Measurements from ENCODE around the gene MYRFL. TPM values are rescaled to one million over a fixed set of nuclear protein-coding genes. Genes with fewer than 3 reads are reported as not detected.

The MYRFL gene
- polyA plus RNA-seq, 1 of the 3 experiments (the other 2 are of a cell fraction): not detected

DNA sequence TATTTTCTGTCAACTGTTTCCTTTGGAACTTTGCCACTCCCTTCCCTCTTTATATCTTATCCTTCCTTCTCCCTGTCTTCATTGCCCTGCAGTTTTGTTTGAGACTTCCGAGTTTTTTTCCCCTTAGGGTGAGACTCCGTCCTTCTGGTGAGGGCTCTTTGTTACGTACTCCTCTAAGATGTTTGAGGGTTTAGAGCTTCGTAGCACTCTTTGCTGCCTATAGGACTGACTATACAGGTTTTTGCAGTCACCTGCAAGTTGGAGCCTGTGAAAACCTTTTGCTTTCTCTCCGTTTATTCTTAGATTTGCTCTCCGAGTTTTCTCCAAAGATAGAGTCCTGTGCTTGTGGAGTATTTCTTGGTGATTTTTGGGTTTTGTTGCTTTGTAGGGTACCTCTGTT lies 41.7 kb upstream of the MYRFL start:
- POLR2A ChIA-PET: no interaction called here
- CTCF ChIA-PET: interaction anchor here (1.1 to 1.3 kb wide), 2 partner anchors 30 to 96 kb away, joined by 3 read pairs; no protein-coding TSS in a partner anchor
- H3F3A ChIP-seq (replicated peaks; ENCODE audit: insufficient read depth): no peaks in the 10 kb centered on the region
- H3K27ac ChIP-seq (ENCODE audit: low read depth in 2 of 2, low read length in 1 of 2): no peak overlapping the region
- no peak for DNase-seq
- H2AFZ ChIP-seq (ENCODE audit: low read depth): no peak overlapping the region
- H3K9me3 ChIP-seq: no peaks in the 10 kb centered on the region
- H3K79me2 ChIP-seq (ENCODE audit: insufficient read depth): no peaks in the 10 kb centered on the region
- no peaks in the 10 kb centered on the region for H3K27me3 ChIP-seq (ENCODE audit: insufficient read depth)
- no peaks in the 10 kb centered on the region for H4K20me1 ChIP-seq (ENCODE audit: insufficient read depth)
- TF ChIP-seq TEAD4 (IDR thresholded peaks at IDR 0.05; ENCODE audit: borderline replicate concordance, insufficient read depth) (no peak), POLR2AphosphoS5 (IDR thresholded peaks at IDR 0.05; ENCODE audit: low read depth, low read length) (no peak), CHD2 (IDR thresholded peaks at IDR 0.05; ENCODE audit: low read length, partially characterized antibody) (no peak), YY1 (IDR thresholded peaks at IDR 0.05; ENCODE audit: low read depth) (no peak), GATA2 (CRISPR knock-in tag; IDR thresholded peaks at IDR 0.05) (no peak), EP300 (IDR thresholded peaks at IDR 0.05; ENCODE audit: borderline replicate concordance in 1 of 2, low read depth in 1 of 2, low read length in 1 of 2) (no peak), NFIC (IDR thresholded peaks at IDR 0.05; ENCODE audit: borderline replicate concordance) (no peak), MEF2A (IDR thresholded peaks at IDR 0.05; ENCODE audit: borderline replicate concordance, low read depth) (no peak)
- TF ChIP-seq, protein P1, sequence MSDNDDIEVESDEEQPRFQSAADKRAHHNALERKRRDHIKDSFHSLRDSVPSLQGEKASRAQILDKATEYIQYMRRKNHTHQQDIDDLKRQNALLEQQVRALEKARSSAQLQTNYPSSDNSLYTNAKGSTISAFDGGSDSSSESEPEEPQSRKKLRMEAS (IDR thresholded peaks at IDR 0.05; ENCODE audit: low read depth): no peak
- TF ChIP-seq, protein P2, sequence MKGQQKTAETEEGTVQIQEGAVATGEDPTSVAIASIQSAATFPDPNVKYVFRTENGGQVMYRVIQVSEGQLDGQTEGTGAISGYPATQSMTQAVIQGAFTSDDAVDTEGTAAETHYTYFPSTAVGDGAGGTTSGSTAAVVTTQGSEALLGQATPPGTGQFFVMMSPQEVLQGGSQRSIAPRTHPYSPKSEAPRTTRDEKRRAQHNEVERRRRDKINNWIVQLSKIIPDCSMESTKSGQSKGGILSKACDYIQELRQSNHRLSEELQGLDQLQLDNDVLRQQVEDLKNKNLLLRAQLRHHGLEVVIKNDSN (IDR thresholded peaks at IDR 0.05; ENCODE audit: borderline replicate concordance, low read depth): no peak
- TF ChIP-seq, protein P3, sequence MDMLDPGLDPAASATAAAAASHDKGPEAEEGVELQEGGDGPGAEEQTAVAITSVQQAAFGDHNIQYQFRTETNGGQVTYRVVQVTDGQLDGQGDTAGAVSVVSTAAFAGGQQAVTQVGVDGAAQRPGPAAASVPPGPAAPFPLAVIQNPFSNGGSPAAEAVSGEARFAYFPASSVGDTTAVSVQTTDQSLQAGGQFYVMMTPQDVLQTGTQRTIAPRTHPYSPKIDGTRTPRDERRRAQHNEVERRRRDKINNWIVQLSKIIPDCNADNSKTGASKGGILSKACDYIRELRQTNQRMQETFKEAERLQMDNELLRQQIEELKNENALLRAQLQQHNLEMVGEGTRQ (IDR thresholded peaks at IDR 0.05; ENCODE audit: borderline replicate concordance, low read depth, low read length): no peak
- peaks cover 0 to 4% of the 10 kb centered on the region in 2 experiments for H3K36me3 ChIP-seq (replicated peaks in 1 of 2; ENCODE audit: control insufficient read depth in 1 of 2, insufficient read depth in 2 of 2, low read length in 1 of 2)
- no peak overlapping the region for H3K4me2 ChIP-seq
- H3K9ac ChIP-seq: no peak overlapping the region
- no peaks in the 10 kb centered on the region for H3K4me1 ChIP-seq (ENCODE audit: control insufficient read depth in 1 of 2, insufficient read depth in 2 of 2, low read depth in 1 of 2, low read length in 1 of 2)
- no peak overlapping the region for H3K4me3 ChIP-seq (ENCODE audit: low read depth in 2 of 2, low read length in 1 of 2)
- H3K9me2 ChIP-seq: no peaks in the 10 kb centered on the region
- WGBS (ENCODE audit: low lambda C conversion rate): 89% methylated on average over 6 of the region's 6 CpGs

DNA sequence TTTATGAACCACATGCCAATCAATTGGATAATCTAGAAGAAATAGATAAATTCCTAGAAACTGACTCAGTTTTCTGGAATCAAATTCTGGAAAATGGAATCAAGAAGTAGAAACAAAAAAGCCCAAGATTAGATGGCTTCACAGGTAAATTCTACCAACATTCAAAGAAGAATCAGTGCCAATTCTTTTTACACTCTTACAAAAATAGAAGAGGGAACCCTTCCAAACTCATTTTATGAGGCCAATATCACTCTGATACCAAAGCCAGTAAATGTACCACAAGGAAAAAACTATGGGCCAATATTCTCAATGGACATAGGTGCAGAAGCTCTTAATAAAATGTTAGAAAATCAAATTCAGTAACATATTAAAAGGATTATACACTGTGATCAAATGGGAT lies 35.7 kb upstream of the MYRFL start:
- no peaks in the 10 kb centered on the region for H3K27me3 ChIP-seq (ENCODE audit: insufficient read depth)
- H3K4me3 ChIP-seq (ENCODE audit: low read depth in 2 of 2, low read length in 1 of 2): no peak overlapping the region
- no peak overlapping the region for H3K27ac ChIP-seq (ENCODE audit: low read depth in 2 of 2, low read length in 1 of 2)
- ChIA-PET POLR2A (no interaction called here), CTCF (no interaction called here)
- no peak overlapping the region for H2AFZ ChIP-seq (ENCODE audit: low read depth)
- H3K4me2 ChIP-seq: no peak overlapping the region
- TF ChIP-seq SIN3A (IDR thresholded peaks at IDR 0.05; ENCODE audit: borderline replicate concordance, low read depth, low read length) (no peak), YY1 (IDR thresholded peaks at IDR 0.05; ENCODE audit: low read depth) (no peak), NRF1 (IDR thresholded peaks at IDR 0.05; ENCODE audit: low read depth, low read length) (no peak), GATA2 (CRISPR knock-in tag; IDR thresholded peaks at IDR 0.05) (no peak), TCF12 (IDR thresholded peaks at IDR 0.05) (no peak), ELF1 (IDR thresholded peaks at IDR 0.05) (no peak)
- TF ChIP-seq, protein P2 (IDR thresholded peaks at IDR 0.05; ENCODE audit: borderline replicate concordance, low read depth): no peak
- H3K4me1 ChIP-seq (ENCODE audit: control insufficient read depth in 1 of 2, insufficient read depth in 2 of 2, low read depth in 1 of 2, low read length in 1 of 2): no peaks in the 10 kb centered on the region
- H3K9me3 ChIP-seq: 0 out of 2 replicates have a peak, but pooled peaks cover 6% of the 10 kb centered on the region
- no peak overlapping the region for H3K9ac ChIP-seq
- no peaks in the 10 kb centered on the region for H3F3A ChIP-seq (replicated peaks; ENCODE audit: insufficient read depth)
- H4K20me1 ChIP-seq (ENCODE audit: insufficient read depth): no peaks in the 10 kb centered on the region
- H3K79me2 ChIP-seq (ENCODE audit: insufficient read depth): no peaks in the 10 kb centered on the region
- H3K9me2 ChIP-seq: no peaks in the 10 kb centered on the region
- H3K36me3 ChIP-seq (replicated peaks in 1 of 2; ENCODE audit: control insufficient read depth in 1 of 2, insufficient read depth in 2 of 2, low read length in 1 of 2): peaks cover 0 to 8% of the 10 kb centered on the region in 2 experiments
- no peak for DNase-seq

Data from SK-N-SH (cell line).